HCEC 1CT (cell line): ENCODE data around the gene PCDH17.

Source experiments
- DNase-seq: peaks from one replicate; pipeline ENCODE4 v3.0.0-alpha.2; 2017

The PCDH17 gene

GRCh38 chr13:57631596-57632275 lies at the start of gene PCDH17:
TSS of gene PCDH17 (plus strand) at chr13:57631744. CDS start at chr13:57632547, 803 bp downstream.
- no peak for DNase-seq

- DNase-seq = no peak
Measured at GRCh38 chr13:57582032-57582431, 49.5 kb upstream of the PCDH17 start.

GRCh38 chr13:57583529-57583928 lies 48.0 kb upstream of the PCDH17 start:
- DNase-seq = no peak

DNA sequence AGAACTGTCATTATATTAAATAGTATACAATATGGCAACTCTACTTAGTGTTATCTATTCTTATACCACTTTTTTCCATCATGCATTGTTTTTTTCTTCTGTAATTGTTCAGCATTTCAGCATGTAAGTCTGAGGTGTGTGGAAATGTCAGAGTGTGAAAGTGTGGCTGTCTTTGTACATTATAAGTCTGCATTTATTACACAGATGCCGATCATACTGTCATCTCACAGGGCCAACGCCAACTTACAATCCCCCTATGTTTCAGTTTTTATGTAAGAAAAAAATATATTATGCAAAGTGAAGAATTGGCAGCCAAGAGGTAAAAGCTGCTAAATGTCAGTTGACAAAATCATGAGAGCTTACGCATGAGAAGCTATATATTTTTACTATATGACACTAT lies 42.9 kb upstream of the PCDH17 start:
- DNase-seq = no peak

DNA sequence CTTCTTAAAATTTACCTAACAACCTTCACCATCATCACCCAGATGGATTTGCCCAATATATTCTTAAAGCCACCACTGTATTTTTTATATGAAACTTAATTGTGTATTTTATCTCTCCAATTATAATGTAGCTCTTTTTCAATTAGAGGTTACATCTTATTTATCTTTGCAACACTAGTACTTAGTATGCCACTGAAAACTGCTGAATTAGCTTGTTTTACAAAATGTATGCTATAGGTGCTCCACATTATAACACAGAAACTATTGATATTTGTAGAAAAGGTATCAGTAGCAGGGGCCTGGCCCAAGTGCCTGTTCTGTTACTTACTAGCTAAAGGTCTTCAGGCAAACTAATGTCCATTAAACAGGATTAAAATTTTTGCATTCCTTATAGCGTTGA lies 35.8 kb upstream of the PCDH17 start:
- DNase-seq = no peak

DNA sequence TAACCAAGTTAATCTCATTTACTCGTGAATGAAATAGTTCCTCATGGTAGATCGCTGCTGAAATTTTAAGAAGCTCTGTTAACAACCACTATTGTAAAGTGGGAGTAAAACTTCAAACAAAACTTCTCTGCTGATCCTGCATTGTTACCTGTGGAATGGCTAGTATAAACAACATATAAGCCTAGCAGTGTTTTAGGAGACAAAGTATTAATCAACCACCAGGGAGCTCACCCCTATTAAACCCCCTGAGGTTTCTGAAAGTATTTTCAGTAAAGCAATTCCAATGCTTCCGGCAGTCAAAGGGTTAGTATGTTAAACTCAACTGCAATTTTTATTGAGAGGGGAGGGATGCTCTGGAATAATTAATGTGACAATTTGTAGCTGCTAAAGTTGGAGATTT lies 30.0 kb upstream of the PCDH17 start:
- no peak for DNase-seq

DNA sequence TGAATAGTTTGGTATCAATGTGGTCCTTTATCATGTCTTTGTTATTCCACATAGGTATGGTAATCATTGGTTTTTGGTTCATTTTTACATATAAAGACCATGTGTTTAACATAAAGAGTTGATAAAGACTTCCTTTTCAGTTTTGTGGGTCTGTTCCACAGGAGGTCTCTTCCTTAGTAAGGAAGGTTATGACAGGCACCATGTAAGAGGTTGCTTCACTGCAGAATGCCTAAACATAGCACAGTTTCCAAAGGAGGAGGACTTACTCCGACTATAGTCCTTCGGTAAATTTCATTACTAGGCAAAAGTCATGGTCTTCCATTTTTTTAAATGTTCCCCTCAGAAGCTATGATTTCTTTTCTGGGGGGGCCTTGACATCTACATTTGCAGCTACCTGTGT lies 27.1 kb upstream of the PCDH17 start:
- no peak for DNase-seq

DNA sequence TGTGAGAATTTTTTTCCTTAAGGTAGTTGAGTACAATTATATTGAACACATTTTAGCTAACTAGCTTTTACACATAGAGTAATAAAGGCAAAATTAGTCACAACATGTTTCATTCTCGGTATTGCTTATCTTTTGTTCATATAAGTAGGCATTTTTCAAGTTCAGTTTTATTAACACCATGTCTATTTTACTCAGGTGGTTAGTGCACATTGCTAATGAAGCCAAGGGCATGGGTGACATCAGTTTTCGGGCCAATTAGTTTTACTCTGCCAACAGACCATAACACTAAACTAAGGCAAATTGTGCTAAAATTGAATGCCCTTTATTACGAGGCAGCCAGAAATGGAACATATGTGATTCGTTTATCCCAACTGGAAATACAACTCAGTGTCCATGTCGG lies 19.6 kb upstream of the PCDH17 start:
- DNase-seq = no peak

DNA sequence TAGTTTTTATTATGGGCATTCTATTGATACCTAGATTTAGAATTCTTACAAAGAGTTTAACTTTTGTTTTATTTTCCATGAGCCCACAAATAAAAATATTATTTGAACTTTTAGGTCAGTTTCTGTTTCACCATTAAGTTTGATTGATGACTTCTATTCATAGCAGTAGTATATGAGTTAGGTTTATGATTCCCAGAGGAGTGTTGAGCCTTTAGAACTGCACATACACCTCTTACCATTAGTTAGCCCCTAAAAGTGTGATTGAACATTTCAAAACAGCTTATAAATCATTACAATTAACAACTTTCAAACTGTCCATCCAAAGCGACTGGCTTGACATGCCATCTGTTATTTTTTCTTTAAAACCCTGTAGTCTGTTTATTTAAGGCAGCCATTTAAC lies 19.0 kb upstream of the PCDH17 start:
- DNase-seq = no peak

DNA sequence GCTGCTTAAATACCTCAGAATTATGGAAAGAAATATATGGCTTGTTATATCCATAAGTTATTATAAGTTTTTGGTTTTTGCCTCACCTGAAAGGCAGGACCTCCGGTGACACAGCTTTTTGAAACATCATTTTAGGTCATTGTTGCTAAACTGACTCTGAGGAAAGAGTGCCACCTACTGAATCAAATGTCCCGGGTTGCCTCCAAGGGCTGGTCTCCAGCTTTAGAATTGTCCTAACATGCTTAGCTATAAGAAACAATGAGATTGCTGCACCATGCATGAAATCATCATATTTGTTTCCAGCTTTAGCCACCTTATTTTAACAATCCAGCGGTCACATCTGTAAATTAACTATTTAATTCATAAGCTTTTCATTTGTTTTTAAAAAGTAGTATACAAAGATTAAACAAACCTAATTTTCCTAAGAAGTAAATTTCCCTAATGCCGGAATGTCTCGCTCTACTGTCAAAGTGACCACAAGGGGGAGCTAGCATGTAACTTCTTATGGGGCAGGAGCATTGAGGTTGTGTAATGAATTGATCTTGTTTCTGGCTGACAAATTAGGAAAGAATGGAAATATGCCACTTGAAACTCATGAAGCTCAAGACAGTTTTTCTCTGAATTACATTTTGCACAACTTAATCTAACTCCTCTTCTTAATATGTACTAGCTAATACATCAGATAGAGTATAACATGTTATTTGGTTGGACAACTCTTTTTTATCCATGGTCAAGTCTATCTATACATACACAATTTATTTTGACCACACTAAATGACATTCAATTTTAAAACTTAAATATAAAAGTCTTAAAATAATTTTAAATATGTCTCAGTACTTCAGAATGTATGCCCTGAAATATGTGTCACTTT lies 6.7 kb upstream of the PCDH17 start:
- DNase-seq = peak; percentile 15

GRCh38 chr13:57627663-57628062 lies 3.9 kb upstream of the PCDH17 start:
- DNase-seq = peak; percentile 2

DNA sequence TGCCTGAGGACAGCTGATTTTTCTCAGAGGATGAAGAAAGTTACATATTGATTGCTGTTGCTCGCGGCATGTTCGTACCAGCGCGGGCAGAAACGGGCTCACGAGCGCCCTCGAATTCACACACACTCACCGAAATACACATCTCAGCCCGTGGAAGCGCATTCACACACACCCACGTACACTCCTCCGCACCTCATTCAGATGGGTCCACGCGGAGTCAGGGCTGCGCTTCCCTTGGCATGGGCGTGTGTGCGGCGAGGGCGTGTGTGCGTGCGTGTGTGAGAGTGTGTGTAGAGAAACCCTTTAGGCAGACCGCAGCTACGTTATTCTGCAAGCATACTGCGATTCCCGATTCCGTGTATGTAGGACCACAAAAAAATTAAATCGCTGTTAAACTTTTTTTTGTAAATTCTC lies 2.1 kb upstream of the PCDH17 start:
- no peak for DNase-seq

DNA sequence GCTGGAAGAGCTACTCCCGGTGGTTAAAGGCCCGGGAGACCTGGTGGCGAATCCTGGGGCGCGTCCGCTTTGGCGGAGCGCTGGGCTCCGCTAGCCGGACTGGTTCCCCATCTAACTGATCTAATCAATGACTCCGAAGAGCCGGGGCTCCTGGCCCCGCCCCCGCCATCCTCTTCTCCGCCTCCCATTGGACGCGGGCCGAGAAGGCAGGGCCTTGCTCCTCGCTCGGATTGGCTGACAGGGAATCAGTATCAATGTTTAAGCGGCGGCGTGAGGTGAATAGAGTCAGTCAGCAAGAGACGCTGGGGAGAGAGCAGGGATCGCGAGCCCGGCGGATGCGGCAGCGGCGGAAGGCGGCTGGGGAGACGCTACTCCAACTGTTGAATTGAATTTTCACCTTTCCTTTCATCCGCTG lies 1.7 kb upstream of the PCDH17 start:
- DNase-seq = no peak

DNA sequence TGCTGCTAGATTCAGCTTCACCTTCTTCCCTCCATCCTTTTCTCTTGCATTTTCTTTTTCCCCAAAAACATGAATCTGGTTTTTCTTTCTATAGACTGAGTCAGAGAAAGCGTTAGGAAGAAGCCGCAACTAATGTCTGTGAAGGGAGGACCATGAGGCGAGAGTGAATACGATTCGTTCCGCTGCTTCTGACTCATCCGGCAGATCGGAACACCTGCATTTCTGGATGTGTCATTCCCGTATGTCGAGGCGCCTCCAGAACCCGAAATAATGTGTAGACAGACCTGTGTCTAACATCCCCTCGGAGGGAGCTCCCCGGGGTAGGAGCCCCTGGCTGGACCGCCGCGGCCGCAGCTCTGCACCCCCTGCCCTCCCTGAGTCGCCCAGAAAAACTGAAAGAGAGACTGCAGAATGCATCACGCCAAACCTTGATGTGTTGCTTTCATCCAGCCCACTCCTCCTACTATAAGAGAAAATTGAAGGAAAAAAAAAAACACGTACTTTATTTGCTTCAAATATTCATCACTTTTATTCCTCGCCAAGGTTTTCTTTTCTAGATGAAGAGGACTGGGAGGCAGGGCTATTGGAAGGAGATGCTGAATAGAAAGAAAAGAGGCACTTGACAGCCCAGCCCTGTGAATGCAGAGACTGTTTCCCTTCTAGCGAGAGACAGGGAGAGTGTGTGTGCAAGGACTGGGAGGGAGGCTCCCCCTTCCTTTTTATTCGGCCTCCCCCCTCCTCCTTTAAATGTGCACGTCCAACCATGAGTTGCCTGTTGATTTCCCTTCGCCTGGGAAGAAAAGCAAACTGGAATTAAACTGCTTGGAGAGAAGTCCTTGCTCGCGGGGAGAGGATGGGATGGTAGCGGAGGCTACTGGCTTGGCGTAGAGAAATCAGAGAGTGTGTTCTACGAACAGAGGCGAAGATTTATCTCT lies 616 bp upstream of the PCDH17 start:
- no peak for DNase-seq

DNA sequence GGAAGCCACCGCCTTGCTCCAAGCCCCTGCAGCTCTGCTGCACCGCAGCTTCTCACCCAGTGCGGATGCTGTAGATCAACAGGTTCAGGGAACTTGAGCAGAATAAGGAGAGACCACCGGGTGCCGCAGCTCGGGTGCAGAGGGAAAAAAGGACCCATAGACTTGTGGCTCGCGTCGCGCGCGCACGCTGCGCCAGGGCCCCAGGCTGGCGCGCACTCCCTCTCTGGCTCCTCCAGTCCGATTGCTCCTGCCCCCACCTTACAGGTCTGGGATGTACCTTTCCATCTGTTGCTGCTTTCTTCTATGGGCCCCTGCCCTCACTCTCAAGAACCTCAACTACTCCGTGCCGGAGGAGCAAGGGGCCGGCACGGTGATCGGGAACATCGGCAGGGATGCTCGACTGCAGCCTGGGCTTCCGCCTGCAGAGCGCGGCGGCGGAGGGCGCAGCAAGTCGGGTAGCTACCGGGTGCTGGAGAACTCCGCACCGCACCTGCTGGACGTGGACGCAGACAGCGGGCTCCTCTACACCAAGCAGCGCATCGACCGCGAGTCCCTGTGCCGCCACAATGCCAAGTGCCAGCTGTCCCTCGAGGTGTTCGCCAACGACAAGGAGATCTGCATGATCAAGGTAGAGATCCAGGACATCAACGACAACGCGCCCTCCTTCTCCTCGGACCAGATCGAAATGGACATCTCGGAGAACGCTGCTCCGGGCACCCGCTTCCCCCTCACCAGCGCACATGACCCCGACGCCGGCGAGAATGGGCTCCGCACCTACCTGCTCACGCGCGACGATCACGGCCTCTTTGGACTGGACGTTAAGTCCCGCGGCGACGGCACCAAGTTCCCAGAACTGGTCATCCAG lies 964 bp downstream of the PCDH17 start:
- no peak for DNase-seq

DNA sequence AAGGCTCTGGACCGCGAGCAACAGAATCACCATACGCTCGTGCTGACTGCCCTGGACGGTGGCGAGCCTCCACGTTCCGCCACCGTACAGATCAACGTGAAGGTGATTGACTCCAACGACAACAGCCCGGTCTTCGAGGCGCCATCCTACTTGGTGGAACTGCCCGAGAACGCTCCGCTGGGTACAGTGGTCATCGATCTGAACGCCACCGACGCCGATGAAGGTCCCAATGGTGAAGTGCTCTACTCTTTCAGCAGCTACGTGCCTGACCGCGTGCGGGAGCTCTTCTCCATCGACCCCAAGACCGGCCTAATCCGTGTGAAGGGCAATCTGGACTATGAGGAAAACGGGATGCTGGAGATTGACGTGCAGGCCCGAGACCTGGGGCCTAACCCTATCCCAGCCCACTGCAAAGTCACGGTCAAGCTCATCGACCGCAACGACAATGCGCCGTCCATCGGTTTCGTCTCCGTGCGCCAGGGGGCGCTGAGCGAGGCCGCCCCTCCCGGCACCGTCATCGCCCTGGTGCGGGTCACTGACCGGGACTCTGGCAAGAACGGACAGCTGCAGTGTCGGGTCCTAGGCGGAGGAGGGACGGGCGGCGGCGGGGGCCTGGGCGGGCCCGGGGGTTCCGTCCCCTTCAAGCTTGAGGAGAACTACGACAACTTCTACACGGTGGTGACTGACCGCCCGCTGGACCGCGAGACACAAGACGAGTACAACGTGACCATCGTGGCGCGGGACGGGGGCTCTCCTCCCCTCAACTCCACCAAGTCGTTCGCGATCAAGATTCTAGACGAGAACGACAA lies 1.8 kb downstream of the PCDH17 start:
- no peak for DNase-seq

- DNase-seq = no peak
Measured at GRCh38 chr13:57633950-57634838, 2.6 kb downstream of the PCDH17 start.

GRCh38 chr13:57634839-57635165 lies 3.3 kb downstream of the PCDH17 start:
- DNase-seq = no peak

DNA sequence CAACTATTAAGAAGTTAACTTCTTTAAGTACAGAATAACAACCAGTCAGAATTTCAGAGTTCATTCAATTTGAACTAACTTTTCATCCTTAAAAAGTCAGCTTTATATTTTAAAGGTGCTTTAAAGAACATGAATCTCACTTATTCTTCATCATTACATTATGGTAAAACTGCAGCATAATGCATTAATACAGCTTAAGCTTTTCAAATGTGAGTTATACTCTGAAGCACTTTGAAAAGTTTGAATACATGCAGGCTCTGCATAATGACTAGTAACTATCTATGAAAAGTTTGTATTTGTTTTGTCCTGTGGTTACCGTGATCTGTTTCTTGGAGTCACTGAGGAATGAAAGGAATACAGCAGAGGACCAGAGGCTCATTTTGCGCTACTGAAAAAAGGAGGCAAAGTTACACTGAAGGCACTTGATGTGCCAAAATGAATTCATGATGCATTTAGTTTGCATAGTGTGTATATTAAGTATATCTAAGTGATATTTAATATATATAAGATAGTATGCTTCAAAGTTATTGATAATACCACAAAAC lies 4.1 kb downstream of the PCDH17 start:
- no peak for DNase-seq

DNA sequence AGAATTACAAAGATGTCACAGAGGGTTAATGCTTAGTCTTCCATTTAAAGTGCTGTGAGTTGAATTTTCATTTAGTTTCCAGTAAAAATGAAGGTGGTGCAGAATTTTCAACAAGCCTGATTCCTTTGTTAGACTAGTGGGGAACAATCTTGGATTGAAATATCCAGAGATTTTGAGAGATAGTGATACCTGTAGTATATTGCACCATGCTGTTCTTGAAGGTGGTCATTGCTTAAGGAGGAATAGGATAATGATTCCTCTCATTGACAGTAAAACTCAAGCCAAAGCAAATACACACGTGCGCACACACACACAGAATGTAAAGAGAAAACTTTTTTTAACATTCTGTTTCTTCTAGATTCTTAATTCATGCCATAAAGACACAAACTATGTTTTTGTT lies 5.3 kb downstream of the PCDH17 start:
- DNase-seq = no peak
